HG02678 (cell line): ENCODE results near the gene LRRC25.
"Not testable (repeated sequence)": the region's sequence is repeated elsewhere in the genome, so short reads cannot be mapped to it uniquely, and the experiment has no call there.

Experiments used
- ATAC-seq: cut with Tn5 transposase; IDR thresholded peaks from one replicate; pipeline ENCODE4 v1.9.1; 2021; ENCODE audit warnings: mild to moderate bottlenecking, moderate library complexity; ENCODE audit not compliant: unreplicated experiment

LRRC25 gene

DNA sequence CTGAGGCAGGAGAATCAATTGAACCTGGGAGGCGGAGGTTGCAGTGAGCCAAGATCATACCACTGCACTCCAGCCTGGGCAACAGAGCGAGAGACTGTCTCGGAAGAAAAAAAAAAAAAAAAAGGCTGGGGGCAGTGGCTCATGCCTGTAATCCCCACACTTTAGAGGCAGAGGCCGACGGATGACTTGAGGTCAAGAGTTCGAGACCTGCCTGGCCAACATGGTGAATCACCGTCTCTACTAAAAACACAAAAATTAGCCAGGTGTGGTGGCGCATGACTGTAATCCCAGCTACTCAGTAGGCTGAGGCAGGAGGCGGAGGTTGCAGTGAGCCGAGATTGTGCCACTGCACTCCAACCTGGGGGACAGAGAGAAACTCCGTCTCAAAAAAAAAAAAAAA lies 13.8 kb downstream of the LRRC25 start:
- not testable (repeated sequence) for ATAC-seq

- no peak for ATAC-seq
Observed at GRCh38 chr19:18380843-18381242, 16.6 kb downstream of the LRRC25 start.

GRCh38 chr19:18379803-18380747 lies 17.3 kb downstream of the LRRC25 start:
- no peak for ATAC-seq

- no peak for ATAC-seq
Observed at GRCh38 chr19:18377026-18377425, 20.4 kb downstream of the LRRC25 start.

DNA sequence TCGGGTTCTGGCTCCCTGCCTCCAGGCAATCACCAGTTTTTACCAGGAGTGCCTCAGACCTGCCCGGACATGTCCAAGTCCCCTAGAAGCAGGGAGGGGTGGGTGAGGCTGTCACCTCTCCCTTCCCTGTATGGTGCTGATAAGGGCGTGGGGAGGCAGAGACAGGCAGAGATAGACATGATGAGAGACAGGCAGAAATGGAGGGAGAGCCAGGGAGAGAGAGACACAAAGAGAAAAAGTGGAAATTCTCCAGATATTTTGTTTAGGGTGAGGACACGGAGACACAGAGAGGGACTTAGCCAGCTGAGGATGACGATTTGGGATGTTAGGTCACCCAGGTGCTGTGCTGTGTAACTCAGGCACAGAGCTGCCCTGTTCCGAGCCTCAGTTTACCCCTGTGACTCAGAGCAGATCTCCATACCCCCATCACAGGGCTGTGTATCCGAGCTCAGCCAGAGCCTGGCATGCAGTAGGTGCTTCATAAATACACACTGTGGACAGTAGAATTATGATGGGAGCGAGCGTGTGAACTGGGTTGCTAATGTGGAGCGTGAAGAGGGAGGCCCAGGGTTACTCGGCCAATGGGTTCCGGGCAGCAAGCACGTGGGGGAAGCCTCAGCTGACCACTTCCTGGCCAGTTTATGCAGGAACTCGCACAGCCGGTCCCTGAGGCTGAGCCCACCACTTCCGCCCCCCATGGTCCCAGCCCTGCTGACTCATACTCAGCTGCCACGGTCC lies 23.4 kb downstream of the LRRC25 start:
- peak; percentile 80 for ATAC-seq

- ATAC-seq, result no peak
Observed at GRCh38 chr19:18373407-18373891, 24.0 kb downstream of the LRRC25 start.

- no peak for ATAC-seq
Observed at GRCh38 chr19:18368504-18369222, 28.8 kb downstream of the LRRC25 start.

DNA sequence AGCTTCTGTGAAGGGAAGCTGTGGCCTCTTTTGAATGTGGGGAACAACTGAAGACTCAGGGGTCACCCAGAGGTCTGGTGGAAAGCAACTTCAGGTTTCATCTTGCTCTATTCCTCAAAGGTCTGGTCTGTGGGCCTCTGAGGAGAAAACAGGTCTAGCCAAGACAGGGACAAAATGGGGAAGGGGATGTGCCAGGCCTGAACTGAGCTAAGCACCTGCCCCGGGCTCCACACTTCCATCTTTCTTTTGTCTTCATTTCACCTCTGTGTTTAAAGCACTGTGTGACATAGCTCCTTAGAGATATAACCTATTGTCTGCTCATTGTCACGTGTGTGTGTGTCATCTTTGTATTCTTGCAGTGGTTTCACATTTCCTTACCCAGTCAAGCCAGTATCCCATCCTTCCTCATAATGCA lies 31.4 kb downstream of the LRRC25 start:
- no peak for ATAC-seq

- ATAC-seq, result no peak
Observed at GRCh38 chr19:18364826-18365528, 32.4 kb downstream of the LRRC25 start.

DNA sequence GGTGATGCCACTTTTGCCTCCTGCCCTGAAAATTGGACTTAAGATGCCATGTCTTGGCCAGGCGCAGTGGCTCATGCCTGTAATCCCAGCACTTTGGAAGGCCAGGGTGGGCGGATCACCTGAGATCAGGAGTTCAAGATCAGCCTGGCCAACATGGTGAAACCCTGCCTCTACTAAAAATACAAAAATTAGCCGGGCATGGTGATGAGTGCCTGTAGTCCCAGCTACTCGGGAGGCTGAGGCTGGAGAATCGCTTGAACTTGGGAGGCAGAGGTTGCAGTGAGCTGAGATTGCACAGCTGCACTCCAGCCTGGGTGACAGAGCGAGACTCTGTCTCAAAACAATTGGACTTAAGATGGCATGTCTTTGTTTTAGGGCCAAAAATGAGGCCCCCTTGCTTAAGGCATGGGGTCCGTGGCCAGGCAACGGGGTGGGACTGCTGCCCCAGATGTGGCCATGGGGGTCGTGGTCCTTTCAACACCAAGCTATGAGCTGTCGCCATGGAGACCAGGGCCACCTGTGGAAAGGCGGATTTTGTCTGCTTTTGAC lies 33.1 kb downstream of the LRRC25 start:
- ATAC-seq, result not testable (repeated sequence)

DNA sequence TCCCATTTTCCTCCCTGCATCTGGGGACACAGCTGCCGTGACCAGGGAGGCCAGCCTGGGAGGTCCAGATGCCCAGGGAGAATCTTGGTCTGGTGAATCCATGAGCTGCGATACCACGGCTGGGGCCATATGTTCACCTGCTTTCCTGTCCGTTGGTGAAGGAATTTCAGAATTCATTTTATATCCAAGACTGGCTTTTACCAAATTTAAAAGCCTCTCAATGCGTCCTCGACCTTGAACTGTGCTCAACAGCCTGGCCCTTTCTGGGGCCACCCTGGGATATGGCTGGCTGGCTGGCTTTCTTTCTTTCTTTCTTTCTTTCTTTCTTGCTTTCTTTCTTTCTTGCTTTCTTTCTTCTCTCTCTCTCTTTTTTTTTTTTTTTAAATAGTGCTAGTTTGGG lies 33.6 kb downstream of the LRRC25 start:
- ATAC-seq, result no peak

DNA sequence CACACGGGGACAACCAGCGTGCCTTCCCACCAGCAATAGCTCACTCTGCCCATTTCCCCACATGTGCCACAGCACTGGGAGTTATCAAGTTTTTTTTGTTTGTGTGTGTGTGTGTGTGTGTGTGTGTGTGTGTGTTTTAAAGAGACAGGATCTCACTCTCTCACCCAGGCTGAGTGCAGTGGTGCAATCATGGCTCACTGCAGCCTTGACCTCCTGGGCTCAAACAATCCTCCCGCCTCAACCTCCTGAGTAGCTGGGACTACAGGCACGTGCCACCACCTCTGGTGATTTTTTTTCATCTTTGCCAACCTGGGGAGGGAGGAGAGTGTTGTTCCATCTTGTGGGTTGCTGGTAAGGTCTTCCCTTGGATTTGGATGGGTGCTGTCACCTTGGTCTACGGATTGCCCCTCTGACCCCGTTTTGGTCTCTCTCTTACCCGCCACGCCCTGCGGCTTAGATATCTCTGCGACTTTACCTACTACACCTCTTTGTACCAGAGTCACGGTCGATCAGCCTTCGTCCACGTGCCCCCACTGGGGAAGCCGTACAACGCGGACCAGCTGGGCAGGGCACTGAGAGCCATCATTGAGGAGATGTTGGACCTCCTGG lies 34.4 kb downstream of the LRRC25 start:
- no peak for ATAC-seq

DNA sequence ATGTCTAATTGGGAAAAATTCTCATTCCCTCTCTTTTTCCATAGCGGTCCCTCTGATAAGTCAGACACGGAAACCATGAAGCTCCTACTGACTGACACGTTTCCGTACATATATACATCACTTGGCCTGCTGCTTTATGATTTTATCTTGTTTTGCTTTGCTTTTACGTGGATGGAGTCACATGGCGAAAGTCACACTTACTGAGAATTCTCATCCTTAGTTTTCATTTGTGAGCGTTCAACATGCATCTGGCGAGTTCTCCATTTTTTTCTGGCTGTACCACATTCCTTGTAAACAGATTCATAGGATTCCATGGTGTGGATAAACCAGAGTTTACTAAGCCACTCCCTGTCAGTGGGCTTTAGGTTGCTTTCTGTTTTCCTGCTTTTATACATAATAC lies 35.8 kb downstream of the LRRC25 start:
- no peak for ATAC-seq

DNA sequence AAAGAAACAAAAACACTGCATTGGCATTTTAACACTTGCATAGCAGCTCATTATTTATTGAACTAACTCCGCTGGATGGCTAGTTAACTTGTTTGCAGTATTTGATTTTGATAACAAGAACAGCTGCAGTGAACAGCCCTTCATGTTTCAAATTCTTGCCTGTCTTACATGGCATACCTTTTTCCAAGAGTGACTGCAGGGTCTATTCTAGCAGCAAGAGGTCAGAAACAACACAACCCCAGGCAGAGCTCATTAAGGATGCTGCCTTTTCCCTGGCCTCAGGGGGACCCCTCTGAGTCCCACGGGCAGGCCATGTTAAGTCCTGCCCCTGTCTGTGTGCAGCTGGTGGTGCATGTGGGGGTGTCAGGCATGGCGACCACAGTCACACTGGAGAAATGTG lies 40.4 kb downstream of the LRRC25 start:
- no peak for ATAC-seq

- ATAC-seq, result not testable (repeated sequence)
Observed at GRCh38 chr19:18354743-18355142, 42.7 kb downstream of the LRRC25 start.

- no peak for ATAC-seq
Observed at GRCh38 chr19:18353378-18354005, 43.9 kb downstream of the LRRC25 start.

DNA sequence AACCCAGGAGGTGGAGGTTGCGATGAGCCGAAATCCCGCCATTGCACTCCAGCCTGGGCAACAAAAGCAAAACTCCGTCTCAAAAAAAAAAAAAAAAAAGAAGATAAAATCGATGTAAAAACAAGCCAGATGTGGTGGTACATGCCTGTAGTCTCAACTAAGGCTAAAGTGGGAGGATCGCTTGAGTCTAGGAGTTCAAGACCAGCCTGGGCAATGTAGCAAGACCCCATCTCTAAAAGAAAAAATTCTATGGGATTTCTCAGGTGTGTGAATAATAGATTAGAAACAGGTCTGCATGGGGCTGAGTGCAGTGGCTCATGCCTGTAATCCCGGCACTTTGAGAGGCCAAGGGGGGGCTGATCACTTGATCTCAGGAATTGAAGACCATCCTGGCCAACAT lies 45.9 kb downstream of the LRRC25 start:
- ATAC-seq, result no peak

DNA sequence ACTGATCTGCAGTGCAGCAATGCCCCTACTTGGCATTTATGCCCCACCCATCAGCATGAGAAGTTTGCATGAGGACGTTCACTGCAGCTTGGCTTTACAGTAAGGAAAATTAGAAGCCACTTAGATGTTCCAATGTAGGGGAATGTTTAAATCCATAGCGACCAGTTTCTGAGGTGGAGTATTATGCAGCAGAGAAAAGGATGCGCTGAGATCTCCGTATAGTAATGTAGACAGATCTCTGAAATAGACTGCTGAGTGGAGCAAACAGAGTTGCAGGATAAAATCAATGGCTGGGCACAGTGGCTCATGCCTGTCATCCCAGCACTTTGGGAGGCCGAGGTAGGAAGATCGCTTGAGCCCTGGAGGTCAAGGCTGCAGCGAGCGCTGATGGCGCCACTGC lies 46.9 kb downstream of the LRRC25 start:
- no peak for ATAC-seq

DNA sequence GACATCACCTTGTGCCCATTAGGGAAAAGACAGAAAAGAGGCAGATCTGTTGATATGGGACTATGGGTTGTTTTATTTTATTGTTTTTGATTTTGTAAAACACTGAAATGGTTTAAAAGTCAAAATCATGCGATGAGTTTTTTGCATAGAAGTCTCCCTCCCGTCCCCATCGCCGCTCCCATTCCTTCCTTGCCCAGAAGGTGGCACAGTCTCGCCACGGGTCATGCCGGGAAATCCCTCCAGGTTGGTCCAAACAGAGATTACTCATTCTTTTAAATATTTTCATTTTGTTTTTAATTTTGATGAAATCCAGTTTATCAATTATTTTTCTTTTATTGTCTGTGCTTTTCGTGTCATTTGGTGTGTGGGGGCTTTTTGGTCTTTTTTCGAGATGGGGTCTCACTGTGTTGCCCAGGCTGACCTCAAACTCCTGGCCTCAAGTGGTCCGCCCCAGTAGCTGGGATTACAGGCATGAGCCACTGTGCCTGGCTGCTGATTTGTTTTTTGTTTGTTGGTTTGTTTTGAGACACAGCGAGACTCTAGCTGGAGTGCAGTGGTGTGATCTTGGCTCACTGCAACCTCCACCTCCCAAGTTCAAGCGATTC lies 47.8 kb downstream of the LRRC25 start:
- ATAC-seq, result no peak
